GM12891 (cell line): ENCODE results near the gene YARS1.
A peak's percentile ranks its signal among the peaks of the same experiment; 100 is the strongest.

ENCODE experiments used
- DNase-seq: peaks from one replicate; pipeline ENCODE4 v3.0.0; 2011; ENCODE audit warnings: low spot score; ENCODE audit not compliant: insufficient read length
- FAIRE-seq: peaks from 2 replicates; lab custom pipeline; 2011; peaks lifted over from hg19 to GRCh38; lab: Jason Lieb, UNC
- PAX5 ChIP-seq: IDR thresholded peaks from 2 replicates; pipeline ENCODE4 v1.6.1; 2011; ENCODE audit warnings: low read length, moderate library complexity, mild to moderate bottlenecking; ENCODE audit not compliant: insufficient read depth, severe bottlenecking
- POLR2A ChIP-seq: IDR thresholded peaks from 2 replicates; pipeline ENCODE4 v1.6.1; 2011; ENCODE audit warnings: low read depth, low read length, control low read depth
- POLR2AphosphoS5 ChIP-seq: IDR thresholded peaks from 2 replicates; pipeline ENCODE4 v1.6.1; 2011; ENCODE audit warnings: low read depth, low read length, control low read depth
- POU2F2 ChIP-seq: IDR thresholded peaks from 2 replicates; pipeline ENCODE4 v1.6.1; 2011; ENCODE audit warnings: low read depth, mild to moderate bottlenecking, control low read depth, low read length, moderate library complexity
- SPI1 ChIP-seq: IDR thresholded peaks from 2 replicates; pipeline ENCODE4 v1.6.1; 2011; ENCODE audit warnings: low read depth, low read length, control low read depth
- TAF1 ChIP-seq: IDR thresholded peaks from 2 replicates; pipeline ENCODE4 v1.6.1; 2011; ENCODE audit warnings: low read depth, low read length, control low read depth

The YARS1 gene

DNA sequence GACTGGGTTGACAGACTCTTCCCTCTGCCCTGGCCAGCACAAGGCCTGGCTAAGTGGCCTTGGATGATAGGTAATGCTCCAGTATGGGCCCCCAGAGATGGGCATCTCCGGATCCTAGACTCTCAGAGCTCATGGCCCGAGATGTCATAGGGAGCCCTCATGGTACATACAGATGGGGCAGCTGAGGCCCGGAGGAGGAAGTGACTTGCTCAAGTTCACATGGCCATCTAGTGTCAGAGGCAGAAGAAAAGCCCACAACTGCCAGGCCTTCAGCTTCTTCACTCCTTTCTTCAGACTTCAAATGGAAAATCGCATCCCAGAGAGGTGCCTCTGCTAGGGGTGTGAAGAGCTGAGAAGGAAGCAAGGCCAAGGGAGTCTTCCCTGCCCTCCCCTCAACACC is 67.8 kb downstream of the YARS1 start:
- no peak for TF ChIP-seq PAX5
- no peak for TF ChIP-seq POLR2AphosphoS5
- no peak for TF ChIP-seq POLR2A
- no peak for TF ChIP-seq SPI1
- TF ChIP-seq POU2F2, result no peak
- no peak for TF ChIP-seq TAF1
- DNase-seq, result no peak
- no peak for FAIRE-seq

DNA sequence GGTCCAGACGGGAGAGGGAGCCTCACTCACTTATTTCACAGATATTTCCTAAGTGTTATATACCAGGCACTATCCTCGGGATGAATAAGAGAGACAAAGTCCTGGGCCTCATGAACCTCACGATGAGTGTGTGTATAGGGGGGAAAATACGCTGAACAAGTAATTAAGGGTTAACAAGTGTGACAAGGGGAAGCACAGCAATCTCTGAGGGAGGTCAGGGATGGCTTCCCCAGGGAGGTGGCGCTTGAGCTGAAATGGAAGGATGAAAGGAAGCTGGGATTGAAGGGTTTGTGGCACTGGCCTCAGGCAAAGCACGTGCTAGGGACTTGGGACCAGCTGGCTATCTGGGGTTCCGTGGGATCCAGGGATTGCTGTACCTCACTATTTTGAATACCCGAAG is 68.2 kb downstream of the YARS1 start:
- DNase-seq (no peak), FAIRE-seq (no peak)
- no peak for TF ChIP-seq PAX5
- TF ChIP-seq TAF1, result no peak
- no peak for TF ChIP-seq SPI1
- TF ChIP-seq POLR2A, result no peak
- no peak for TF ChIP-seq POLR2AphosphoS5

DNA sequence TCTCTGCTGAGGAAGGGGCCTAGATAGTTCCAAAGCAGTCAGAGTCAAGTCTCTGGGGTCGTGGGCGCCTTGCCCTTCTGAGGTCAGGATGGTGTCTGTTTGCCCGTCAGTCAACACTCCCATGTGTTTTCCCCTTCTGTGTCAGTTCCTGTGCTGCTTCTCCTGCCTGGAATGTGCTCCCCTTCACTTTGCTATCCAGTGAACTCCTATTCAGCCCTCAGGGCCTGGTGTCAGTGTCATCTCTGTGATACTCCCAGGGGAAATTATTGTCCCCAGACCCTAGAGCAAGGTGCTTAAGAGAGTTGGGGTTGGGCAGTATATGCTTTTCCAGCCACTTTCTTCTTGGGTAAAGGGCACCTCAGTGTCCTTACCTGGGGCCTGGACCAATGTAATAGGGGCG is 68.8 kb downstream of the YARS1 start:
- DNase-seq (no peak), FAIRE-seq (no peak)
- no peak for TF ChIP-seq PAX5
- no peak for TF ChIP-seq POLR2A
- no peak for TF ChIP-seq SPI1

DNA sequence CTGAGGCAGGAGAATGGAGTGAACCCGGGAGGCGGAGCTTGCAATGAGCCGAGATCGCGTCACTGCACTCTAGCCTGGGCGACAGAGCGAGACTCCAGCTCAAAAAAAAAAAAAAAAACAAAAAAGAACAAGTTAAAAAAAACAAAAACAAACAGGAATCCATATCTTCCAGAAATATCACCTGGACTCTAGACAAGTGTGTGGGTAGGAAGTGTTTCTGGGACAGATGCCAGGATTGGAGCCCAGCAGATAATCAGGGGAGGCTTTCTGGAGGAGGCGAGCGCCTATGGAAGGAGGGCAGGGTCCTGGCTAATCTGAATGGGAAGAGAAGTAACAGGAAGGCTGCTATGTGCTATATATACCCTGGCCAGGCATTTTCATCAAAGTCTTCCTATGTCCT is 71.0 kb downstream of the YARS1 start:
- TF ChIP-seq PAX5, result no peak
- TF ChIP-seq POU2F2, result no peak
- TF ChIP-seq SPI1, result no peak
- no peak for TF ChIP-seq TAF1
- TF ChIP-seq POLR2AphosphoS5, result no peak
- TF ChIP-seq POLR2A, result no peak
- DNase-seq (no peak), FAIRE-seq (no peak)

DNA sequence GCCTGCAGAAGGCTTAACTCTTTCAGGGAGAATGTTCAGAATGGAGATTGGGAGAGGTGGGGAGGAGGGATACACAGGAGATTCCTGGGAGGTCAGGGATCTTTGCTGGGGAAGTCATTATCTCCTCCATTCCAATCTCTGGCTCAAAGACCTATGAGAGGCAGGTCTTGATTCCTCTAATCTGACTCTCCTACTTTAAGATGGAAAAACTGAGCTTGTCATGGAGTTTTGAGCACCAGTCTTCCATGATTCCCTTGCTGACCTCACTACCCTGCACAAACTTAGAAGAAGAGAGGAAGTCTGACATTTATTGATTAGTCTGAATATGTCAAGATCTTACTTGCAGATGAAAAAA is 73.1 kb downstream of the YARS1 start:
- no peak for FAIRE-seq
- DNase-seq, result no peak
- TF ChIP-seq PAX5 (no peak), TAF1 (no peak), POLR2AphosphoS5 (no peak), SPI1 (no peak), POU2F2 (no peak)

DNA sequence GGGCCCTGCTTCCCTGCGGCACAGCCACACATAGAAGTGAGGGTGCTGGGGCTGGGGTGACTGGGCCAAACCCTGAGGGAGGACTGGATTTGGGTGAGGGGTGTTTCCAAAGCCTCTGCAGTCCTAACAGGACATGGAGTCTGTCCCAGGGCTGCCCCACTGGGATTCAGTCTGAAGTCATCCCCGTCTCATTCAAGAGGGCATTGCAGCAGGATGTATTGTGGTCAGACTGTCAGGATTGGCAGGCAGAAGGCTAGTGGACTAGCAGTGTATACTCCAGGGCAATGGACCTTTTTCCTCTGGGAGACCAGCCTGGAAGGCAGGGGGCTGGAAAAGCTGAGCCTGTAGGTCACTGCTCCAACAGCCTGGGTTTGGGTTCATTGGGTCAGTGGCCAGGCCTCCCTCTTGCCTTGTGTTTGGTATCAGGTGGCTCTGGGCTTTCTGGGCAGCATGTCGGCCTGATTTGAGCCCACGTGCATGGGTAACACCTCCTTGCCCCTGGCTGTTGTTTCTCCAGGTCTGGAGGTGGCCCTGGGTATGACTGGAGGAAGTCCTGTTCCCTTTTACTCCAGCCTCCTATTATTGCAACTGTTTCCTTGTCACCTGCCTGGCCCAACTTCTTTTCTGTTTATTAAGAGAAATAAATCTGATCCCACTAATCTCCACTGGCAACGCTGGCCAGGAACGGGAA is 73.6 kb downstream of the YARS1 start:
- DNase-seq, result no peak
- TF ChIP-seq POU2F2, result no peak
- no peak for TF ChIP-seq SPI1
- no peak for TF ChIP-seq PAX5
- no peak for TF ChIP-seq POLR2AphosphoS5
- TF ChIP-seq POLR2A, result no peak
- no peak for TF ChIP-seq TAF1
- FAIRE-seq, result no peak

DNA sequence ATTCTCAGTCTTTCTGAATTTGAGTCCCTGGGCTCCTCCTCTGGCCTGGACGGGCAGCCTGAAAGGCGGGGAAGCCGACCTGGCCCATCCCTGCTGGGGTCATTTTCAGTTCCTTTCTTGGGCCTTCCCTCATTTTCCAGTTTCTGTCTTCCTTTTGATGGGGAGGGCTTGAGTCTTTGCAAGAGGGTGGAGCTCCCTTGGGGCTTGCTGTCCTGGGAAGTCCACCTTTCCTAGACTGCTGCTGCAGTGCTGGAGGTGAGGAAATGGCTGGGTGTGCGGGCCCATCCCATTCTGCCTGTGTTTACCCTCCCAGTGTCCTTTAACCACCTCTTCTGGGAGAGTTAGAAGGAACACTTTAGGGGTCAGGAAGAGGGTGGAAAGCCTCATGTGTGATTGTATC is 74.2 kb downstream of the YARS1 start:
- DNase-seq, result no peak
- FAIRE-seq, result no peak

DNA sequence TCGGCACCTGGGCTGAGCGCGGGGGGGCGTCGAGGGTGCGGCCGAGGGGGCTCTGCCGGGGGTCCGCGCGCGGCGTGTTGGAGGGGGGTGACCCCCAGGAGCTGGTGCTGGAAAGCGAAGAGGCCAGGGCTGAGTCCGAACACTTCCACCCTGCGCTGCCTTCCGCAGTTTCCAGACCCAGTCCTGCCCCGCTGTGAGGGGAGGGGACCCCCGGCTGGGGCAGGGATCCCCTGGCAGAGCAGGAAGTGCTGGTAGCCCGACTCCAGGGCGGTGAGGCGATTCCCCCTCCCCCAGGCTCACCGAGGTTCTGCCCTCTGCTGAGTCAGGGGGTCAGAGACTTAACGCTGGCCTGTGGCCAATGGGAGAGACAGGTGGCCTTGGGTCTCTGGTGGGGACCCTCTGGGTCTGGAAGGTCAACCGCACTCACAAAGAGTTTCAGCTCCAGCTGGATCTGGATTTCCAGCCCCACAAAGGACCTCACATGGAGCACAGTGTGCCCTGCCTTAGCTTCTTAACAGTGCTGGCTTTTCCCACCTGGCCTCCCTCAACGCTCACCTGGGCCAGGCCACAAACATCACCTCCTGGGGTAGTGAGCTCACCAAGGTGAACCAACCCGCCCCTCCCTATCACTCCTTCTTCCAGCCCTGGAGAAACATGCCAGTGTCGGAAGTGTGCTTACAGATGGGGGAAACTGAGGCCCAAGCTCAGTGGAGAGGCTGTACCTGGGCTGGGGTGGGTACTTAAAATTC is 74.8 kb downstream of the YARS1 start:
- FAIRE-seq, result no peak
- TF ChIP-seq TAF1 (no peak), SPI1 (no peak), POU2F2 (no peak), POLR2A (no peak), POLR2AphosphoS5 (no peak), PAX5 (no peak)
- DNase-seq, result no peak

More for the DNA sequence above, 74.2 kb downstream of the YARS1 start:
- TF ChIP-seq POLR2A (no peak), SPI1 (no peak), POU2F2 (no peak), POLR2AphosphoS5 (no peak), TAF1 (no peak)

DNA sequence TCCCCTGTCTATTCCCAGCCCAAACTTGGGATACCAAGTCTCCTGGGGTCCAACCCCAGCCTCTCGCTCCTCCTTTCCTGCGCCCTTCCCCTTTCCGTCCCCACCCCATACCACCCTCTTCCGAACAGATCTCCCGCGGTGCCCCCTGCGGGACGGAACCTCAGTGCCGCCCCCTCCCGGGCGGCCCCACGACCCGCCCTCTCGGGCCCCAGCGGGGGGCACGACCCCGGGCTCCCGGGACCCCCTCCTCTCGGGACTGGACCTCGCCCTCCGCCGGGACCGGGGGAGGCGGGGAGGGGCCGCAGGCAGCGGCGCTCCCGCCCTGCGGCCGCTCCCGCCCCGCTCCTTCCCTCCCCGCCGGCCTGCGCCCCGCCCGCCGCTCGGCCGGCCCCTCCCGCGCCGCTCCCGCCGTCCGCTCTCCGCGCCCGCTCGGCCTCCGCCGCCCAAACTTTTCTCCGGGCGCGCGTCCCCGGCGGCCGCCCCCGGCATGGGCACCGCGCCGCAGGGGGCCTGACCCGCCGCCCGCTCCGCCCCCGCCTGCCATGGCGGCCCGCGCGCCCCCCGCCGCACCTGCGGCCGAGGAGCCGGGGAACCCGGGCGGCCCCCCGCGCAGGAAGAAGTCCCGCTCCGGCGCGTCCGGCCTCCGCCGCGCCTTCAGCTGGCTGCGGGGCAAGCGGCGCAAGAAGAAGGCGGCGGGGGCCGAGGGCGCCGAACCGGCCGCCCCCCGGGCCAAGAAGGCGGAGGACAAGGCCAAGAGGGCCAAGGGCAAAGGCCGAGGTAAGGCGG is 75.6 kb downstream of the YARS1 start:
- TF ChIP-seq POLR2A, result no peak
- TF ChIP-seq TAF1, result no peak
- TF ChIP-seq SPI1, result no peak
- no peak for TF ChIP-seq POLR2AphosphoS5
- no peak for TF ChIP-seq POU2F2
- DNase-seq (peak; percentile 55), FAIRE-seq (no peak)
